GM12891 (cell line): ENCODE data around the gene CPA4.

Source experiments
- DNase-seq: peaks from one replicate; pipeline ENCODE4 v3.0.0; 2011; ENCODE audit warnings: low spot score; ENCODE audit not compliant: insufficient read length
- FAIRE-seq: peaks from 2 replicates; lab custom pipeline; 2011; peaks lifted over from hg19 to GRCh38; lab: Jason Lieb, UNC
- PAX5 ChIP-seq: IDR thresholded peaks from 2 replicates; pipeline ENCODE4 v1.6.1; 2011; ENCODE audit warnings: low read length, moderate library complexity, mild to moderate bottlenecking; ENCODE audit not compliant: insufficient read depth, severe bottlenecking
- POLR2A ChIP-seq: IDR thresholded peaks from 2 replicates; pipeline ENCODE4 v1.6.1; 2011; ENCODE audit warnings: low read depth, low read length, control low read depth
- POLR2AphosphoS5 ChIP-seq: IDR thresholded peaks from 2 replicates; pipeline ENCODE4 v1.6.1; 2011; ENCODE audit warnings: low read depth, low read length, control low read depth
- POU2F2 ChIP-seq: IDR thresholded peaks from 2 replicates; pipeline ENCODE4 v1.6.1; 2011; ENCODE audit warnings: low read depth, mild to moderate bottlenecking, control low read depth, low read length, moderate library complexity
- SPI1 ChIP-seq: IDR thresholded peaks from 2 replicates; pipeline ENCODE4 v1.6.1; 2011; ENCODE audit warnings: low read depth, low read length, control low read depth
- TAF1 ChIP-seq: IDR thresholded peaks from 2 replicates; pipeline ENCODE4 v1.6.1; 2011; ENCODE audit warnings: low read depth, low read length, control low read depth

The CPA4 gene

GRCh38 chr7:130359276-130359857 lies 66.4 kb downstream of the CPA4 start:
- DNase-seq (no peak), FAIRE-seq (no peak)
- TF ChIP-seq SPI1 (no peak), PAX5 (no peak), POU2F2 (no peak), TAF1 (no peak), POLR2A (no peak), POLR2AphosphoS5 (no peak)

GRCh38 chr7:130360518-130360917 lies 67.6 kb downstream of the CPA4 start:
- TF ChIP-seq SPI1 (no peak), POU2F2 (no peak), PAX5 (no peak), POLR2A (no peak), TAF1 (no peak), POLR2AphosphoS5 (no peak)
- DNase-seq (no peak), FAIRE-seq (no peak)

- no peak for DNase-seq
- TF ChIP-seq POLR2AphosphoS5 (no peak), TAF1 (no peak), POLR2A (no peak), SPI1 (no peak), POU2F2 (no peak), PAX5 (no peak)
- FAIRE-seq: no peak
Measured at GRCh38 chr7:130361681-130362080, 68.7 kb downstream of the CPA4 start.

- FAIRE-seq (no peak), DNase-seq (no peak)
- TF ChIP-seq POLR2AphosphoS5 (no peak), TAF1 (no peak), SPI1 (no peak), POLR2A (no peak), POU2F2 (no peak), PAX5 (no peak)
Measured at GRCh38 chr7:130362251-130362816, 69.4 kb downstream of the CPA4 start.

GRCh38 chr7:130363026-130363847 lies 70.3 kb downstream of the CPA4 start:
- TF ChIP-seq POLR2AphosphoS5 (no peak), POU2F2 (peak; percentile 93), PAX5 (peak; percentile 27), POLR2A (no peak), SPI1 (no peak), TAF1 (no peak)
- FAIRE-seq: peak; percentile 57
- DNase-seq: no peak

- TF ChIP-seq PAX5: no peak
- no peak for TF ChIP-seq POU2F2
- TF ChIP-seq TAF1: no peak
- no peak for TF ChIP-seq SPI1
- no peak for TF ChIP-seq POLR2AphosphoS5
- no peak for TF ChIP-seq POLR2A
- DNase-seq (no peak), FAIRE-seq (no peak)
Measured at GRCh38 chr7:130364451-130364850, 71.5 kb downstream of the CPA4 start.

- no peak for TF ChIP-seq POU2F2
- no peak for TF ChIP-seq TAF1
- TF ChIP-seq POLR2A: no peak
- no peak for TF ChIP-seq PAX5
- no peak for TF ChIP-seq SPI1
- TF ChIP-seq POLR2AphosphoS5: no peak
Measured at GRCh38 chr7:130365088-130365487, 72.1 kb downstream of the CPA4 start.

GRCh38 chr7:130365511-130366441 lies 72.8 kb downstream of the CPA4 start:
- DNase-seq (peak; percentile 80), FAIRE-seq (peak; percentile 99)
- TF ChIP-seq POLR2AphosphoS5 (peak; percentile 86; the same call in 1 of the 2 replicates), SPI1 (peak; percentile 29; the same call in 1 of the 2 replicates), POU2F2 (peak; percentile 85), POLR2A (peak; percentile 87), TAF1 (peak; percentile 74), PAX5 (no peak)

More at GRCh38 chr7:130365088-130365487, 72.1 kb downstream of the CPA4 start:
- FAIRE-seq: peak; percentile 16
- no peak for DNase-seq
